NB4 (cell line): ENCODE results near the gene MYL12B.

Experiments used
- DNase-seq: peaks from one replicate; pipeline ENCODE4 v3.0.0; 2010; ENCODE audit warnings: low read depth
- H3K4me3 ChIP-seq: one replicate; pipeline ENCODE4 v1.5.1; 2011; ENCODE audit warnings: mild to moderate bottlenecking, low read depth, low read length, moderate library complexity
- MYC ChIP-seq: IDR thresholded peaks from 2 replicates; pipeline ENCODE4 v1.6.1; 2011; ENCODE audit warnings: low read depth, low read length
- POLR2A ChIP-seq: IDR thresholded peaks from 2 replicates; pipeline ENCODE4 v1.6.1; 2011; ENCODE audit warnings: mild to moderate bottlenecking; ENCODE audit not compliant: insufficient read length; ENCODE audit errors: extremely low read depth
- TF ChIP-seq, protein P1 (sequence below): IDR thresholded peaks from one replicate; pipeline ENCODE4 v1.5.1; 2012; ENCODE audit warnings: low read depth, low read length
- TF ChIP-seq, protein P2 (sequence below): IDR thresholded peaks from 2 replicates; pipeline ENCODE4 v1.6.1; 2011; ENCODE audit warnings: low read depth, low read length

Gene MYL12B

DNA sequence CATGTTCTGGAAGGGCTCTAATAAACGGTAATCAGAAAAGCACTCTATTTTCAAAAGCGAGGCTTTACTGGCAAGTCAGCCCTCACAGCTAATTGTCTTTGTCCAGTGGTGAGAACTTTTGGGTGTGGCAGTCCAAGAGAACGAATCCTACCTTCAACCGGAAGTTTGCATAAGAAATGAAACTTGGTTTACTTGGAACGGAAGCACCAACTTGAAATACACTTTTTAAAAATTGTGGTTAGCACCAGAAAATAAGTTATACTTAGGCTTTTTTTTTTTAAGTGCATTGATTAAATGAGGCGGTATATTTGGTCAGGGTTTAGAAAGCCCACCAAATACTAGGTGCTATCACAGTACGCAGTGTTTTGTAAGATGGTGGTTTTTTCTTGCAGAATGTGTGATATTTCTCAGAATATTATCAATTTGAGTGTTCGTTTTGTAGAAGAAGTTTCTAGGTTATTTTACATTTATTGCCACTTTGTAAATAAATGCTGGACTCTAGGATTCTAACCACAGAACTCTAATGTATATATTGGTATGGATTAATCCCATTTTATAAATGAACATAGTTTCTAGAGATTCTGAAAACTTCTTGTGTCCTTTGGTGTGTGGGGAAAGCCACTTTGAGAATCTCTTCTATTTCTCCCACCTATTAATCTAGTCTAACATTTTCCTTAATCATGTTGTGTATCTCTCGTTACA, 13.1 kb upstream of the MYL12B start:
- peak; percentile 71 for DNase-seq
- no peak for TF ChIP-seq POLR2A
- TF ChIP-seq, protein P1, sequence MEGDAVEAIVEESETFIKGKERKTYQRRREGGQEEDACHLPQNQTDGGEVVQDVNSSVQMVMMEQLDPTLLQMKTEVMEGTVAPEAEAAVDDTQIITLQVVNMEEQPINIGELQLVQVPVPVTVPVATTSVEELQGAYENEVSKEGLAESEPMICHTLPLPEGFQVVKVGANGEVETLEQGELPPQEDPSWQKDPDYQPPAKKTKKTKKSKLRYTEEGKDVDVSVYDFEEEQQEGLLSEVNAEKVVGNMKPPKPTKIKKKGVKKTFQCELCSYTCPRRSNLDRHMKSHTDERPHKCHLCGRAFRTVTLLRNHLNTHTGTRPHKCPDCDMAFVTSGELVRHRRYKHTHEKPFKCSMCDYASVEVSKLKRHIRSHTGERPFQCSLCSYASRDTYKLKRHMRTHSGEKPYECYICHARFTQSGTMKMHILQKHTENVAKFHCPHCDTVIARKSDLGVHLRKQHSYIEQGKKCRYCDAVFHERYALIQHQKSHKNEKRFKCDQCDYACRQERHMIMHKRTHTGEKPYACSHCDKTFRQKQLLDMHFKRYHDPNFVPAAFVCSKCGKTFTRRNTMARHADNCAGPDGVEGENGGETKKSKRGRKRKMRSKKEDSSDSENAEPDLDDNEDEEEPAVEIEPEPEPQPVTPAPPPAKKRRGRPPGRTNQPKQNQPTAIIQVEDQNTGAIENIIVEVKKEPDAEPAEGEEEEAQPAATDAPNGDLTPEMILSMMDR: no peak
- TF ChIP-seq, protein P2, sequence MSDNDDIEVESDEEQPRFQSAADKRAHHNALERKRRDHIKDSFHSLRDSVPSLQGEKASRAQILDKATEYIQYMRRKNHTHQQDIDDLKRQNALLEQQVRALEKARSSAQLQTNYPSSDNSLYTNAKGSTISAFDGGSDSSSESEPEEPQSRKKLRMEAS: no peak
- no peak for TF ChIP-seq MYC
- peak overlapping the region; percentile 99 for H3K4me3 ChIP-seq

DNA sequence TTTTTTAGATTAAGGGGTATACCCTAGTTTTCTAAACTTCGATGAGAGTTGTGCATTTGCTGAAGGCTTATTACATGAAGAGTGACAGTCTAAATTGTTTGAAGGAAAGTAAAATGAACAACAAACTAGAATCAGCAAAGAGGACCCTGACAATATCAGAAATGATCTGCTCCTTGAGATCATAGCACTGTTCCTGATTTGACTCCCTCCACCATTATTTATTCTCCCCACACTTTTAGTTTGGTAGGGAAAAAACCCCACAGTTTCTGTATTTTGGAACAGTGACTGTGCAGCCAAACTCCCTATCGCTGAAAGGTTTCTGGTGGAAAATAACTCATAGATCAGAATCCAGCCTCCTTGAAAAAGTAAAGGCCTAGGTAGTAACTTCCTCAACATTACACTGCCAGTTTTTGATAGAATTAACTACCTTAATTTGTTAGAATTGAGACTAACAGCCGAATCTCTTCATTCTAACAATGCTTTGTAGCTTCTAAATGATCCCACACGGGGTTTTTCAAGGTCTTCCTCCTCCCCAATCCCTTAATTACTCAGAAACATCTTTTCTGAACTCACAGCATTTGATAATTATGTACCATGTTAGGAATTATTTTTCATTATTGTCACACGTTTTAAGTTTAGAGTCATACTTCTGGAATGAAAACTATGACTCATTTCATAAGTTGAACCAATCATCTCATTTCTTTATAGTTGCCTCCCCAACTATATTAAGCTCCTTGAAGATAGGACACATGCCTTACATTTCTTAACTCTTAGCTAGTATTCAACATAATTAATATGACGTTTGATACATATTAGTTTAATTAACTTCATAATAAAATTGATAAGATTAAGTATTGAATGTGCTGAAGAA, 11.5 kb upstream of the MYL12B start:
- no peak for DNase-seq
- H3K4me3 ChIP-seq: peak overlapping the region; percentile 46
- TF ChIP-seq, protein P1: no peak
- TF ChIP-seq MYC: no peak
- TF ChIP-seq POLR2A: no peak
- TF ChIP-seq, protein P2: no peak

DNA sequence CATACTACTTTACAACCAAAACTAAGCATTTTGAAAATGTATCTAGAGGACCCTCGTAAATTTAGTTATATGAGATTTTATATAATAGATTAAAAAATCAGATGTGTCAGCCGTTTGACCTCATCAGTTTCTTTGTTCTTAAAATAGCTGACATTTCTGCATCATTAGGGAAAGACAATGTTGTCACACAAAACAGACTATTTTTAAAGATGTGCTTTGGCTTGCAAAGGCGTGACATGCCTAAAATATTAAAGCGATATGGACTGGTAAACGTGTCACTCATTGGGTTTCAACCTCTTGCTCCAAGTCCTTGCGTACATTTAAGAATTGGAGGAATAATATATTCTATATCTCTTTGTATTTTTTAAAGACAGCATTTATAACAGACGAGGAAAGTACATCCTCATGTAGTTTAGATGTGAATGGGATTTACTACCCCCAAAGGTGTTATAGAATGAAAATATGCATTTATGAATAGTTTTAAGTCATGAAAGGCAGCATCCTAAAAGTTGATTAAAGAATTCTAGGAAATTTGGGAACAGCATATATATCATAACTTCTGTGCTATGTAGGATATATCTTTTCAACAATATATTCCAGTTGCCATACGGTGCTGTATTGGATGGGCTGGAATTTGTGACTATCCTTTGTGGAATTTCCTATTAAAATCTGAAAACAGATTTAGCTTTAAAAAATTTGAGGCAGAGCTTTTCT, 10.5 kb upstream of the MYL12B start:
- H3K4me3 ChIP-seq: peak overlapping the region; percentile 22
- no peak for TF ChIP-seq POLR2A
- TF ChIP-seq, protein P1: no peak
- TF ChIP-seq MYC: no peak
- TF ChIP-seq, protein P2: no peak
- DNase-seq: no peak

DNA sequence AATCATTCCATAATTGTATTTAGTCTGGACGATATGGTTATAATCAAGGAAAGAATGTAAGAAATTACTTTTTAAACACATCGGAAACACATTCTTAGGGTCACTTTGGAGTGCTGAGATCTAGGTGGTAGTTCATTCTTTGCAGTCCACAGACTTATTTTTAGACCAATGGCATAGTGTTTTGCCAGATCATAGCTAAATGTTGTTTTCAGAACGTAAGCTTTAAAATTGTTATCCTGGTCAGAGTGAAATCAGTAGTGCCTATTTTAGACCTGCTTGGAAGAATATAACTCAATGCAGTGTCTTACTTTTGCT, 10.0 kb upstream of the MYL12B start:
- TF ChIP-seq, protein P1: no peak
- TF ChIP-seq POLR2A: no peak
- no peak for TF ChIP-seq MYC
- TF ChIP-seq, protein P2: no peak
- H3K4me3 ChIP-seq: no peak overlapping the region
- DNase-seq: no peak

DNA sequence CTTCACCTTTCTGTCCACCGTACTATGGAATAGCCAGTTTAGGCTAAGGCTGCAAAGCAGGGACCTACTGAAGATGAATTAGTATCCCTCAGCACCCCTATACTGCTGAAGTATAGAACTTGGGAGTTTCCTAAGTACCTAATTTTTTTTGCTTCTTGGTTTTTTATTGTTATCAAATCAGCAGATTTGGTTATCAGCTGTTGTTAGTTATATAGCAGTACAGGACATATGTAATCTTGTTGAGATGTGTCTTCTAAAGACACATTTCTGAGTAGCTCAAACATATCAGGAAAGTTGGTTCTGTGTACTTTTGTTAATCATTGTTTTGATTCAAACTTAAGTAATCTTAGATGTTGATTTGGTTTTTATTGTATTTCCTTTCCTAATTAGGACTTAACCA, 9.1 kb upstream of the MYL12B start:
- TF ChIP-seq POLR2A (no peak), MYC (no peak)
- TF ChIP-seq, protein P1: no peak
- TF ChIP-seq, protein P2: no peak
- H3K4me3 ChIP-seq: no peak overlapping the region
- no peak for DNase-seq
